PC-9 (cell line): ENCODE data around the gene HOXC10. TPM values are rescaled to one million over a fixed set of nuclear protein-coding genes. Genes with fewer than 3 reads are reported as not detected.
A peak's percentile ranks its signal among the peaks of the same experiment; 100 is the strongest.

Source experiments
- BruUV-seq: library from RNA; stranded (reverse); fragments of 400-500 nt; replicated peaks from 2 replicates; lab custom pipeline; 2021; lab: Mats Ljungman, UMichigan
- CTCF ChIA-PET: fragments of 300-600 bp; sonication (Branson Sonifier 250); formaldehyde crosslinking; loops from one replicate; lab custom pipeline; 2022; ENCODE audit warnings: antibody characterized with exemption; lab: Charles Lee
- POLR2A ChIA-PET: fragments of 300-600 bp; sonication (Branson Sonifier 250); formaldehyde crosslinking; loops from one replicate; lab custom pipeline; 2022; ENCODE audit warnings: antibody characterized with exemption; ENCODE audit not compliant: unreplicated experiment; lab: Charles Lee
- DNase-seq, 2 experiments: peaks; one replicate each; pipeline versions ENCODE4 v3.0.0 to v3.0.0-alpha.2; 2015 to 2022; ENCODE audit warnings: mixed read lengths in 1 of 2
- H2AFZ ChIP-seq: fragments of 200-600 bp; sonication (generic); 2 replicates; pipeline ENCODE4 v1.8.1; 2017; ENCODE audit warnings: antibody characterized with exemption
- H3F3A ChIP-seq: fragments of 200-600 bp; sonication (generic); 2 replicates; pipeline ENCODE4 v1.8.1; 2017; ENCODE audit warnings: antibody characterized with exemption, mild to moderate bottlenecking, low read depth; ENCODE audit not compliant: insufficient read depth
- H3K27ac ChIP-seq: fragments of 200-600 bp; sonication (generic); 2 replicates; pipeline ENCODE4 v1.6.1; 2016; ENCODE audit warnings: mixed run types
- H3K27me3 ChIP-seq: fragments of 200-600 bp; sonication (generic); 2 replicates; pipeline ENCODE4 v1.6.1; 2016; ENCODE audit warnings: low read depth, mixed run types; ENCODE audit not compliant: insufficient read depth
- H3K36me3 ChIP-seq: fragments of 200-600 bp; sonication (generic); 2 replicates; pipeline ENCODE4 v1.6.1; 2016; ENCODE audit warnings: low read depth, mixed run types
- H3K4me1 ChIP-seq: fragments of 200-600 bp; sonication (generic); replicated peaks from 2 replicates; pipeline ENCODE4 v1.6.1; 2016; ENCODE audit warnings: mixed run types; ENCODE audit not compliant: insufficient read depth
- H3K4me2 ChIP-seq: fragments of 200-600 bp; sonication (generic); 2 replicates; pipeline ENCODE4 v1.6.1; 2017; ENCODE audit warnings: mixed run types
- H3K4me3 ChIP-seq: fragments of 200-600 bp; sonication (generic); 2 replicates; pipeline ENCODE4 v1.6.1; 2016; ENCODE audit warnings: mixed run types
- H3K79me2 ChIP-seq: fragments of 200-600 bp; sonication (generic); 2 replicates; pipeline ENCODE4 v1.6.1; 2017; ENCODE audit warnings: low read depth, mixed run types
- H3K9me2 ChIP-seq: fragments of 200-600 bp; sonication (generic); 2 replicates; pipeline ENCODE4 v1.8.1; 2017; ENCODE audit warnings: mild to moderate bottlenecking; ENCODE audit not compliant: insufficient read depth
- H3K9me3 ChIP-seq: fragments of 200-600 bp; sonication (generic); 2 replicates; pipeline ENCODE4 v1.8.1; 2016; ENCODE audit warnings: low read depth; ENCODE audit not compliant: insufficient read depth
- H4K20me1 ChIP-seq: fragments of 200-600 bp; sonication (generic); 2 replicates; pipeline ENCODE4 v1.8.1; 2017; ENCODE audit not compliant: insufficient read depth
- EZH2 ChIP-seq: fragments of 200-600 bp; sonication (generic); IDR thresholded peaks from 2 replicates; pipeline ENCODE4 v1.8.0; 2017; ENCODE audit warnings: antibody characterized with exemption, low read depth
- intact Hi-C: fragments of 100-400 bp; cut with micrococcal nuclease; formaldehyde crosslinking; loops from one replicate; pipeline ENCODE4 v1.10.0; 2022; ENCODE audit not compliant: unreplicated experiment
- total RNA-seq: library from RNA; stranded (reverse); gene quantifications from 2 replicates; pipeline ENCODE4 v1.2.3, GENCODE V29; 2021
- TF ChIP-seq, protein P1 (sequence below): fragments of 200-600 bp; sonication (generic); conservative IDR thresholded peaks from 2 replicates; pipeline ENCODE4 v1.6.1; 2017; ENCODE audit warnings: mixed run types, antibody characterized with exemption, mild to moderate bottlenecking, moderate library complexity

Gene HOXC10
- total RNA-seq, 1 experiment from 2014 or later: 1.1 TPM

DNA sequence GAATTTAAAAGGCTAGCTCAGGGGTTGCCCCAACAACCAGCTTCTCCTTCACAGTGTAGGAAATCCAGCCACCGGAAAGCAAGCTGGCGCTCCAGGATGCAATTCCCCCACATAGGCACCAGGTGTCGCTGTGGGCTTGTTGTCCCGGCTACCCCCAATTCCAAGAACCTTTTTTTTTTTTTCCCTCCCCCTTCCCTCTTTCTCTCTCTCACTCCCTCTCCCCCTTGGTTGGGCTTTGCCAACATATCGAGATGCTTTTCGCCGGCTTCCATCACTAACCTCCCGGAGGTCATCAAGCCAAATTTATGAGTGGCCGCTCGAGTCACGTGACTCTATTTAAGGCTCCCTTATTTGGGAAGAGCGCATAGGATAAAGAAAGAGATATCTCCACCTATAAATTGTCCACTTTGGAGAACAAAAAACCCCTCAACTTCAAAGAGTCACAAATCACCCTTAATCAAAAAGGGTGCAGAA is 47.7 kb downstream of the HOXC10 start, which contains the start of gene HOXC5:
Gene HOXC5, plus strand, starts transcription at position 424 of the 474 bp plus-strand sequence. CDS start 73 bp downstream, outside the sequence.
- 0 out of 2 replicates have a peak, but pooled peaks cover 5% of the 10 kb centered on the region for H3K4me1 ChIP-seq
- no peak within 1 kb of the TSS for H3K27ac ChIP-seq
- no peak for TF ChIP-seq EZH2
- TF ChIP-seq, protein P1, sequence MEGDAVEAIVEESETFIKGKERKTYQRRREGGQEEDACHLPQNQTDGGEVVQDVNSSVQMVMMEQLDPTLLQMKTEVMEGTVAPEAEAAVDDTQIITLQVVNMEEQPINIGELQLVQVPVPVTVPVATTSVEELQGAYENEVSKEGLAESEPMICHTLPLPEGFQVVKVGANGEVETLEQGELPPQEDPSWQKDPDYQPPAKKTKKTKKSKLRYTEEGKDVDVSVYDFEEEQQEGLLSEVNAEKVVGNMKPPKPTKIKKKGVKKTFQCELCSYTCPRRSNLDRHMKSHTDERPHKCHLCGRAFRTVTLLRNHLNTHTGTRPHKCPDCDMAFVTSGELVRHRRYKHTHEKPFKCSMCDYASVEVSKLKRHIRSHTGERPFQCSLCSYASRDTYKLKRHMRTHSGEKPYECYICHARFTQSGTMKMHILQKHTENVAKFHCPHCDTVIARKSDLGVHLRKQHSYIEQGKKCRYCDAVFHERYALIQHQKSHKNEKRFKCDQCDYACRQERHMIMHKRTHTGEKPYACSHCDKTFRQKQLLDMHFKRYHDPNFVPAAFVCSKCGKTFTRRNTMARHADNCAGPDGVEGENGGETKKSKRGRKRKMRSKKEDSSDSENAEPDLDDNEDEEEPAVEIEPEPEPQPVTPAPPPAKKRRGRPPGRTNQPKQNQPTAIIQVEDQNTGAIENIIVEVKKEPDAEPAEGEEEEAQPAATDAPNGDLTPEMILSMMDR: peak; percentile 98
- no peaks in the 10 kb centered on the region for H3F3A ChIP-seq
- ChIA-PET CTCF (interaction anchor here (0.6 to 2.5 kb wide), 19 partner anchors 9 to 293 kb away, joined by 3 to 32 read pairs (median 7); partner anchors contain the start of gene SMUG1), POLR2A (interaction anchor here (0.6 to 0.7 kb wide), 2 partner anchors 133 to 274 kb away, joined by 3 to 8 read pairs; no protein-coding TSS in a partner anchor)
- peak within 1 kb of the TSS; percentile 80 for H3K4me2 ChIP-seq
- no TSS peak for BruUV-seq
- H4K20me1 ChIP-seq: no peaks in the 10 kb centered on the region
- H3K9me3 ChIP-seq: no peaks in the 10 kb centered on the region
- peak within 1 kb of the TSS; percentile 47 for H3K4me3 ChIP-seq
- DNase-seq: peak; percentile 50 to 68
- H3K36me3 ChIP-seq: no peaks in the 10 kb centered on the region
- H3K27me3 ChIP-seq: no peaks in the 10 kb centered on the region
- H3K79me2 ChIP-seq: no peaks in the 10 kb centered on the region
- H3K9me2 ChIP-seq: no peaks in the 10 kb centered on the region
- intact Hi-C loops: loop anchor here (1.0 to 2.0 kb wide), 2 partner anchors 159 to 168 kb away; no protein-coding TSS in a partner anchor
- peak within 1 kb of the TSS; percentile 40; the same call in 1 of the 2 replicates for H2AFZ ChIP-seq

DNA sequence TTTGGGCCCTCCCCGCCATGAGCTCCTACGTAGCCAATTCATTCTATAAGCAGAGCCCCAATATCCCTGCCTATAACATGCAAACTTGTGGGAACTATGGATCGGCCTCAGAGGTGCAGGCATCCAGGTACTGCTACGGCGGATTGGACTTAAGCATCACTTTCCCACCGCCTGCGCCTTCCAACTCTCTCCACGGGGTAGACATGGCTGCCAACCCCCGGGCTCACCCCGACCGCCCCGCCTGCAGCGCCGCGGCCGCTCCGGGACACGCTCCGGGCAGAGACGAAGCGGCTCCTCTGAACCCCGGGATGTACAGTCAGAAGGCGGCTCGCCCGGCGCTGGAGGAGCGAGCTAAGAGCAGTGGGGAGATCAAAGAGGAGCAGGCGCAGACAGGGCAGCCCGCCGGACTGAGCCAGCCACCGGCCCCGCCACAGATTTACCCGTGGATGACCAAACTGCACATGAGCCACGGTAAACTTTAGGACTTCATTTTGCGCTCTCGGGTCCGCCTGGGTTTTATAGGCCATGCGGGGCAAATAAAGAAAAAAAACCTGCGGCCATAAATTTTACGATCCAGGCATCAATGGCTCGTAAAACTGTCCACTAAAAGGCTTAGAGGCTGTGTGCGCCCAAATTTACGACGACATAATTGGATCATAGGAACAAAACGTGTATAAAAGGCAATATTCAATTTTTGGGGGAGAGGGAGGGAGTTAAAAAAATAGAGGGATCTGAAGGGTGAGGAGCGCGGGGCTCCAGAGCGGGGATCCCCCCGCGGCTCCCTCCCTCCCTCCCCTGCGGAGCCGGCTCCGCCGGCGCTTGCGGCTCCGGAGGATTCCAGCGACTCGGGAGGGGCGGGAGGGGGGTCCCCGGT is 48.4 kb downstream of the HOXC10 start:
- peak overlapping the region; percentile 40; the same call in 1 of the 2 replicates for H2AFZ ChIP-seq
- H4K20me1 ChIP-seq: no peaks in the 10 kb centered on the region
- peak overlapping the region; percentile 47 for H3K4me3 ChIP-seq

More for the DNA sequence above, 48.4 kb downstream of the HOXC10 start:
- TF ChIP-seq EZH2: 0 out of 2 replicates have a peak, but pooled peaks have one; percentile 51
- TF ChIP-seq, protein P1: no peak
- no peaks in the 10 kb centered on the region for H3K36me3 ChIP-seq
- H3K27me3 ChIP-seq: no peaks in the 10 kb centered on the region
- H3K79me2 ChIP-seq: no peaks in the 10 kb centered on the region
- intact Hi-C loops: loop anchor here (2.0 kb wide), 1 partner anchor 167 kb away; no protein-coding TSS in a partner anchor
- no peak overlapping the region for H3K27ac ChIP-seq
- H3K4me2 ChIP-seq: peak overlapping the region; percentile 80
- BruUV-seq: no TSS peak
- POLR2A ChIA-PET: interaction anchor here (0.7 kb wide), 1 partner anchor 133 kb away, joined by 3 read pairs; no protein-coding TSS in a partner anchor
- CTCF ChIA-PET: interaction anchor here (0.6 to 2.5 kb wide), 11 partner anchors 9 to 293 kb away, joined by 3 to 32 read pairs (median 9); partner anchors contain the start of gene SMUG1
- no peaks in the 10 kb centered on the region for H3K9me2 ChIP-seq
- H3K9me3 ChIP-seq: no peaks in the 10 kb centered on the region
- H3K4me1 ChIP-seq: 0 out of 2 replicates have a peak, but pooled peaks cover 5% of the 10 kb centered on the region
- DNase-seq: no peak
- no peaks in the 10 kb centered on the region for H3F3A ChIP-seq
